Uterus (tissue), 2 donors: ENCODE results near the gene PLA2G4C.

Experiments
- CTCF ChIP-seq, 4 experiments: fragments of 200-600 bp in 2 of 4; fragments of 450-650 bp in 2 of 4; sonication (generic) in 2 of 4; IDR thresholded peaks; one replicate each; pipeline ENCODE4 v1.5.1; 2016 to 2019; ENCODE audit warnings: antibody characterized with exemption in 4 of 4, mild to moderate bottlenecking in 2 of 4, moderate library complexity in 1 of 4
- POLR2A ChIP-seq, 2 donors: fragments of 450-650 bp; IDR thresholded peaks; one replicate each; pipeline ENCODE4 v1.6.1; 2016; ENCODE audit warnings: antibody characterized with exemption in 2 of 2, mild to moderate bottlenecking in 1 of 2, moderate library complexity in 1 of 2

- TF ChIP-seq CTCF (IDR thresholded peaks at IDR 0.05) (no peak), POLR2A (IDR thresholded peaks at IDR 0.05) (no peak)
These were observed 59.1 kb downstream of the PLA2G4C start for GRCh38 chr19:48051335-48052033.
